Measurements from ENCODE around the gene ENTPD8. TPM values are rescaled to one million over a fixed set of nuclear protein-coding genes. Genes with fewer than 3 reads are reported as not detected.

The ENTPD8 gene, protein sequence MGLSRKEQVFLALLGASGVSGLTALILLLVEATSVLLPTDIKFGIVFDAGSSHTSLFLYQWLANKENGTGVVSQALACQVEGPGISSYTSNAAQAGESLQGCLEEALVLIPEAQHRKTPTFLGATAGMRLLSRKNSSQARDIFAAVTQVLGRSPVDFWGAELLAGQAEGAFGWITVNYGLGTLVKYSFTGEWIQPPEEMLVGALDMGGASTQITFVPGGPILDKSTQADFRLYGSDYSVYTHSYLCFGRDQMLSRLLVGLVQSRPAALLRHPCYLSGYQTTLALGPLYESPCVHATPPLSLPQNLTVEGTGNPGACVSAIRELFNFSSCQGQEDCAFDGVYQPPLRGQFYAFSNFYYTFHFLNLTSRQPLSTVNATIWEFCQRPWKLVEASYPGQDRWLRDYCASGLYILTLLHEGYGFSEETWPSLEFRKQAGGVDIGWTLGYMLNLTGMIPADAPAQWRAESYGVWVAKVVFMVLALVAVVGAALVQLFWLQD
- total RNA-seq (0.18 TPM), polyA plus RNA-seq (ENCODE audit: insufficient read depth in 1 of 8, insufficient read length in 8 of 8, low replicate concordance in 1 of 8) (1 to 10 TPM in 1 of 8 donors, under 1 TPM in 7; 0.35 to 1.2 (median 0.42) TPM)
- long read RNA-seq, donor 1, result 0 reads
- long read RNA-seq, donor 2, result 0 reads
- long read RNA-seq, donor 3, result 0 reads
- long read RNA-seq, donor 4, result 0 reads
- long read RNA-seq, donor 5, partial matches to known transcripts, result 0 of 1 reads
- long read RNA-seq, donor 5, other reads (novel, unspliced or antisense), result 0 of 1 reads
- long read RNA-seq, donor 6, result 0 reads
- long read RNA-seq, donor 7, result 0 reads
- long read RNA-seq, donor 8, result 0 reads
- long read RNA-seq, donor 9, result 0 reads
- long read RNA-seq, donor 10, result 0 reads
- long read RNA-seq, donor 11, result 0 reads

DNA sequence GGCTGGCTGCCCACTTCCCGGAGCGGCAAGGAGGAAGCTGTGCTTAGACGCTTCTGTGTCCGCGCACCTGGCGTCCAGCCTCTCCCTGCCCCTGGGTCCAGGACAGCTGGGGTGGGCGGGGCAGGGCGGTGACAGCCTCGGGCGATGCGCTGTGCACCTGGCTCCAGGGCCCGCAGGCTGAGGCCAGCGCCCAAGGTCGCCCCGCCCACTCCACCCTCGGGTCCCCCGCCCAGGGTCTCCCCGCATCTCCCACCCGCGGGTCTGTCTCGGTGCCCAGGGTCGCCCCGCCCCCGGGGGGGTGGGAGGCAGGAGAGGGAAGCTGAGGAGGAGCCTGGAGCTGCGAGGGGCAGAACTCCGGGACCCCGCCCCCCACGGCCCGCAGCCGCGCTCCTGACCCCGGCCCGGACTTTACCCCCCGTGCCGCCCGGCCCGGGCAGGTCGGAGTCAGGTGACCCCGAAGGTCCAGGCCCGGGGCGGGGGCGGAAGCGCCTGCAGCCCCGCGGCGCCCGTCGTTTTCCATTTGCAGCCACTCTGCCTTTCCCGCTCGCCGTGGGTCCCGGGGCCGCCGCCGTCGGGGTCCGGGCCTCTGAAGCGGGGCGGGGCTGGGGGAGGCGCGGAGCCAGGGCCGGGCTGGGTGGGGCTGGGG is at the start of gene ENTPD8:
Gene ENTPD8, minus strand, starts transcription at position 69 of the 646 bp plus-strand sequence. CDS start 3,072 bp downstream, outside the sequence.
- DNase-seq, result peak; percentile 71

DNA sequence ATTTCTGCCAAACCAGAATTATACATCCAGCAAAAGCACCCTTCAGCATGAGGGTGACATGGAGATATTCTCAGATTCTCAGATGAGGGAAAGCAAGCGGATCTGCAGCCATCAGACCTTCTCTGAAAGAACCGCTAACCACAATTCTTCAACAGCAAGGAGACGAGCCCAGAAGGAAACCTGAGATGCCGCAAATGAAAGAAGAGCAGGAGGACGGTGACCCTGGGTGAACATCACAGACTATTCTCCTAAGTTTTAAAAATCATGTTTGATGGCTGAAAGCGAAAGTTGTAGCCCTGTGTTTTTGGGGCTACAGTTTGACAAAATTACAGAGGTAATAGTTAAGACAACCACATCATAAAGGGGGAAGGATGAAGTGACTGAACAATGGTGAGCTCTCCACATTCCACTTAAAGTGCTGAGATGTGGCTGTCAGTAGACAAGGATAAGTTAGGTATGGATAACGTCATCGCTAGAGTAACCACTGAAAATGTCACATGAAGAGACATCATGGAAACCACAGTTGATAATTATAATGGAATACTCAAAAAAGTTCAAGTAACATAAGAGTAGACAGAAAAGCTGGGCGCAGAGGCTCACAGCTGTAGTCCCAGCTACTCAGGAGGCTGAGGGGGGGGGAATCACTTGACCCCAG is 49.5 kb upstream of the ENTPD8 start:
- Histone ChIP-seq H3K27ac (ENCODE audit: low read length) (no peak overlapping the region), H3K9me3 (replicated peaks; ENCODE audit: control insufficient read depth, low read depth, low read length) (peaks cover 6% of the 10 kb centered on the region), H3K27me3 (ENCODE audit: control insufficient read depth, insufficient read depth, low read length) (no peaks in the 10 kb centered on the region), H3K36me3 (ENCODE audit: control insufficient read depth, insufficient read depth, low read length) (no peaks in the 10 kb centered on the region), H3K4me1 (ENCODE audit: control insufficient read depth, insufficient read depth, low read length) (peaks cover 14% of the 10 kb centered on the region), H3K4me3 (ENCODE audit: low read length) (no peak overlapping the region)
- DNase-seq, result no peak
- WGBS (ENCODE audit: insufficient coverage), result 80% methylated on average over 1 of the region's 9 CpGs

More for the DNA sequence above, at the start of gene ENTPD8:
- no peaks in the 10 kb centered on the region for H3K36me3 ChIP-seq (ENCODE audit: control insufficient read depth, insufficient read depth, low read length)
- peaks cover 2% of the 10 kb centered on the region for H3K27me3 ChIP-seq (ENCODE audit: control insufficient read depth, insufficient read depth, low read length)
- H3K4me1 ChIP-seq (ENCODE audit: control insufficient read depth, insufficient read depth, low read length), result peaks cover 11% of the 10 kb centered on the region
- no peaks in the 10 kb centered on the region for H3K9me3 ChIP-seq (replicated peaks; ENCODE audit: control insufficient read depth, low read depth, low read length)
- H3K4me3 ChIP-seq (ENCODE audit: low read length), result peak within 1 kb of the TSS; percentile 21
- no peak within 1 kb of the TSS for H3K27ac ChIP-seq (ENCODE audit: low read length)
- 0% methylated on average over 28 of the region's 62 CpGs for WGBS (ENCODE audit: insufficient coverage)

DNA sequence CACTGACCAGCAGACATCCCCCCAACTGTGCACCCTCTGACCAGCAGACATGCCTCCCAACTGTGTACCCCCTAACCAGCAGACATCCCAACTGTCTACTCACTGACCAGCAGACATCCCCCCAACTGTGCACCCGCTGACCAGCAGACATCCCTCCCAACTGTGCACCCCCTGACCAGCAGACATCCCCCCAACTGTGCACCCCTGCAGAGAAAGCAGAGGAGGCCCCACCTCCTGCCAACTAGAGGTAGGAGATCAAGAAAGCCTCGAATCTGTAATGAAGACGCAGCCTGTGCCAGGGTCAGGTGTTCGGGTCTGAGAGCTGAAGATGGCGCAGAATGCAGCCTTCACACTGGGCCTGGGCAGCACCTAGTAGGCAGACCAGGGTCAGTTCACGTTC is 47.7 kb upstream of the ENTPD8 start:
- Histone ChIP-seq H3K36me3 (ENCODE audit: control insufficient read depth, insufficient read depth, low read length) (no peaks in the 10 kb centered on the region), H3K27me3 (ENCODE audit: control insufficient read depth, insufficient read depth, low read length) (no peaks in the 10 kb centered on the region), H3K9me3 (replicated peaks; ENCODE audit: control insufficient read depth, low read depth, low read length) (peaks cover 5% of the 10 kb centered on the region), H3K27ac (ENCODE audit: low read length) (no peak overlapping the region), H3K4me1 (ENCODE audit: control insufficient read depth, insufficient read depth, low read length) (peaks cover 14% of the 10 kb centered on the region), H3K4me3 (ENCODE audit: low read length) (no peak overlapping the region)
- 100% methylated on average over 3 of the region's 6 CpGs for WGBS (ENCODE audit: insufficient coverage)
- no peak for DNase-seq

- peaks cover 2% of the 10 kb centered on the region for H3K9me3 ChIP-seq (replicated peaks; ENCODE audit: control insufficient read depth, low read depth, low read length)
- H3K4me1 ChIP-seq (ENCODE audit: control insufficient read depth, insufficient read depth, low read length), result peaks cover 14% of the 10 kb centered on the region
- H3K27me3 ChIP-seq (ENCODE audit: control insufficient read depth, insufficient read depth, low read length), result no peaks in the 10 kb centered on the region
- DNase-seq, result no peak
- no peak overlapping the region for H3K4me3 ChIP-seq (ENCODE audit: low read length)
- 60% methylated on average over 6 of the region's 6 CpGs for WGBS (ENCODE audit: insufficient coverage)
- H3K27ac ChIP-seq (ENCODE audit: low read length), result no peak overlapping the region
- no peaks in the 10 kb centered on the region for H3K36me3 ChIP-seq (ENCODE audit: control insufficient read depth, insufficient read depth, low read length)
Measured at GRCh38 chr9:137488327-137488653, 47.1 kb upstream of the ENTPD8 start.

- no peak overlapping the region for H3K27ac ChIP-seq (ENCODE audit: low read length)
- WGBS (ENCODE audit: insufficient coverage), result 38% methylated on average over 20 of the region's 41 CpGs
- no peaks in the 10 kb centered on the region for H3K9me3 ChIP-seq (replicated peaks; ENCODE audit: control insufficient read depth, low read depth, low read length)
- no peak for DNase-seq
- H3K36me3 ChIP-seq (ENCODE audit: control insufficient read depth, insufficient read depth, low read length), result no peaks in the 10 kb centered on the region
- H3K4me1 ChIP-seq (ENCODE audit: control insufficient read depth, insufficient read depth, low read length), result peaks cover 14% of the 10 kb centered on the region
- H3K4me3 ChIP-seq (ENCODE audit: low read length), result no peak overlapping the region
- H3K27me3 ChIP-seq (ENCODE audit: control insufficient read depth, insufficient read depth, low read length), result no peaks in the 10 kb centered on the region
Measured at GRCh38 chr9:137487454-137488326, 46.5 kb upstream of the ENTPD8 start.

DNA sequence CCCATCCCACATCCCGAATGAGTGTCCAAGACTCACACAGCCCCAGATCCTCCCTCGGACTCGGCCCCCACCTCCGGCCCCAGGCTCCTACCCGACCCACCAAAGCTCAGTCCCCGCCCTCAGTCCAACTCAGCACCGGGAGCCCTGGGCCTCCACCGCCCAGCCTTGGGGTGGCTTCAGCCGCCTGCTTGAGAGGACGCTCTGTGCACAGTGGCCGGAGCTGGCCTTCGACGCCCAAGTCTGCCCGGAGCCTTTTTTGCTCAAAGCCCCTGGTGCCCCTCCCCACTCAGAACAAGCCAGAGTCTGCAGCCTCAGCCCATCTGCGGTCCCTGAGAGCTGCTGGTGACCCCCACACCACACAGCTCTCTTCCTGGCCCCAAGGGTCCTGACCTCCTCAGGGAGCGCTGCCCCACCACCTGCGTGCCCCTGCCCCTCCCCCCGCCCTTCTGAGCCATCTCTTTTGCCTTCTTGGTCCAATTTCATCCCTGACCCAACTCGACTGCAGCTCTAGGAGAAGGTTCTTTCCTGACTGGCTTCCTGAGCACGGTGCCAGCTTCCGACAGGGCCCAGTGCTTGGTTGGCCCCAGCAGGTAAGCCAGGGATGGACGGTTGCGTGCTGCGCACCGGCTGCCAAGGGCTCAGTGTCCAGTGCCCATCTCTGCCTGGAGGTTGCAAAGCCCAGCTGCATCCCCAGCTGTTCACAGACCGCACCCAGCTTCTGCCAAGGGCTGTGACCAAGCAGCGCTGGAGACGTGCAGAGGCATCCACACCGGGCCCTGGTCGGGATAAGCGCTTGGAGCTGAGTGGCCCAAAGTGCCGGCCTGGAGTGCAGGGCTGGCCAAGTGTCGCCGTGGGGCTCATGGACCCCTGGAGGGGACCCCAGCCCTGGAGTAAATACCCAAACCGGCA is 45.6 kb upstream of the ENTPD8 start:
- Histone ChIP-seq H3K27me3 (ENCODE audit: control insufficient read depth, insufficient read depth, low read length) (no peaks in the 10 kb centered on the region), H3K4me1 (ENCODE audit: control insufficient read depth, insufficient read depth, low read length) (peaks cover 14% of the 10 kb centered on the region), H3K9me3 (replicated peaks; ENCODE audit: control insufficient read depth, low read depth, low read length) (no peaks in the 10 kb centered on the region), H3K4me3 (ENCODE audit: low read length) (no peak overlapping the region), H3K36me3 (ENCODE audit: control insufficient read depth, insufficient read depth, low read length) (no peaks in the 10 kb centered on the region), H3K27ac (ENCODE audit: low read length) (no peak overlapping the region)
- peak; percentile 25 for DNase-seq
- 62% methylated on average over 34 of the region's 35 CpGs for WGBS (ENCODE audit: insufficient coverage)

DNA sequence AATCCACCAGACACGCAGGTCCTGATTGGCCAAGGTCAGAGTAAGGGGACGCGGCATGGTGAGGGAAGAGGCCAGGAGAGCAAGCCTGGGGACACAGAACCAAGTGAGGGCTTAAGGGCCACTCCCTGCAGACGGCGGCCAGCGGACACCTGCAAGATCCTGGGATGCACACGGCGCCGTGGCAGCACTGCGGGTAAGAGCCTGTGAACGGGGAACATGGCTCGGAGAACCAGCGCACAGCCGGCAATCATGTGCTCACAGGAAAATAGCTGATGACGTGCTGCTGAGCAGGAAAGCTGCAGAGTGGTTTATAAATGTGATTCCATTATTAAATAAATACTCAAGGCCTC is 45.0 kb upstream of the ENTPD8 start:
- DNase-seq, result no peak

DNA sequence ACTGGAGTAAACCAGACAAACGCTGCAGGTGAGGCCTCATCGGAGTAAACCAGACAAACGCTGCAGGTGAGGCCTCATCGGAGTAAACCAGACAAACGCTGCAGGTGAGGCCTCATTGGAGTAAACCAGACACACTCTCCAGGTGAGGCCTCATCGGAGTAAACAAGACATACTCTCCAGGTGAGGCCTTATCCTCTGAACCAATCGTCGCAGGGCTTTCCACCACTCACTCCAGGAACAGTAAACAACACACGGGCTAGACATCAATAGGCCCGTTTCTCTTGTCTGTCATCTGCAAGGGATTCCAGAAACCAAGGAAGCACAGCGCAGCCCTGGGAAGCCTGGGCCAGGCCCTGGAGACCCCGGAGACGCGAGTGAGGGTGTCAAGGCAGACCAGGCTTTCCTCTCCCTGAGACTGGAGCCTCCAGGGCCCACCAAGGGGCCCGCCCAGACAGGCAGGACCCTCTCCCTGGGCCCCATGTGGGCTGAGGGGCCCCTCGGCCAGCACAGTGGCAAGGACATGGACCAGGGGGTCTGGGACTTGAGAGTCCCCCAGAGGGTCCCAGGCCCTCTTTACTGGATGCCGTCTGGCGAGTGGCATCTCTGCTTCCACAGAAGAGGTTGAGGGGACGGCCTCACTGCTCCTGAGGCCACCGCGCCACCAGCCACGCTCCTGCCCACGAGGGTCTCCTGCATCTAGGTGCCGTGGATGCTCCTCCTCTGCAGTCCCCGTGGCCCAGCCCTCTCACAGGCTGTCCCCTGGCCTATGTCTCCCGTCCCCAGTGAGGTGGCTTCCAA is 44.4 kb upstream of the ENTPD8 start:
- WGBS (ENCODE audit: insufficient coverage), result 88% methylated on average over 21 of the region's 26 CpGs
- DNase-seq, result no peak

More for the DNA sequence above, 45.0 kb upstream of the ENTPD8 start:
- Histone ChIP-seq H3K9me3 (replicated peaks; ENCODE audit: control insufficient read depth, low read depth, low read length) (no peaks in the 10 kb centered on the region), H3K27me3 (ENCODE audit: control insufficient read depth, insufficient read depth, low read length) (no peaks in the 10 kb centered on the region), H3K4me1 (ENCODE audit: control insufficient read depth, insufficient read depth, low read length) (peaks cover 14% of the 10 kb centered on the region), H3K36me3 (ENCODE audit: control insufficient read depth, insufficient read depth, low read length) (no peaks in the 10 kb centered on the region), H3K27ac (ENCODE audit: low read length) (no peak overlapping the region), H3K4me3 (ENCODE audit: low read length) (no peak overlapping the region)
- 89% methylated on average over 11 of the region's 15 CpGs for WGBS (ENCODE audit: insufficient coverage)

More for the DNA sequence above, 44.4 kb upstream of the ENTPD8 start:
- Histone ChIP-seq H3K4me1 (ENCODE audit: control insufficient read depth, insufficient read depth, low read length) (peaks cover 14% of the 10 kb centered on the region), H3K27me3 (ENCODE audit: control insufficient read depth, insufficient read depth, low read length) (no peaks in the 10 kb centered on the region), H3K4me3 (ENCODE audit: low read length) (no peak overlapping the region), H3K36me3 (ENCODE audit: control insufficient read depth, insufficient read depth, low read length) (no peaks in the 10 kb centered on the region), H3K9me3 (replicated peaks; ENCODE audit: control insufficient read depth, low read depth, low read length) (no peaks in the 10 kb centered on the region), H3K27ac (ENCODE audit: low read length) (no peak overlapping the region)
